G401 (cell line): ENCODE results near the gene EGFL8. TPM values are rescaled to one million over a fixed set of nuclear protein-coding genes. Genes with fewer than 3 reads are reported as not detected.

Experiments
- DNase-seq: peaks from one replicate; pipeline ENCODE4 v3.0.0-alpha.2; 2015; ENCODE audit warnings: low spot score
- in situ Hi-C: cut with HindIII; loops from 2 replicates; pipeline ENCODE4 v1.10.0; 2016; ENCODE audit warnings: low sequenced_read_pairs, mixed read lengths
- total RNA-seq: library from RNA; depleted of rRNA; stranded (reverse); fragments of >200 nt; shearing (Covaris generic); gene quantifications from 2 replicates; pipeline ENCODE4 v1.2.3, GENCODE V29; 2014; rRNA removed

The EGFL8 gene
- total RNA-seq = 12.9 and 16.5 TPM in 2 replicates

GRCh38 chr6:32164295-32164694 lies at the start of gene EGFL8:
TSS of gene EGFL8 (plus strand) at chr6:32164595. CDS start at chr6:32166166, 1,571 bp downstream.
- in situ Hi-C loops = no loop called here
- DNase-seq = no peak

DNA sequence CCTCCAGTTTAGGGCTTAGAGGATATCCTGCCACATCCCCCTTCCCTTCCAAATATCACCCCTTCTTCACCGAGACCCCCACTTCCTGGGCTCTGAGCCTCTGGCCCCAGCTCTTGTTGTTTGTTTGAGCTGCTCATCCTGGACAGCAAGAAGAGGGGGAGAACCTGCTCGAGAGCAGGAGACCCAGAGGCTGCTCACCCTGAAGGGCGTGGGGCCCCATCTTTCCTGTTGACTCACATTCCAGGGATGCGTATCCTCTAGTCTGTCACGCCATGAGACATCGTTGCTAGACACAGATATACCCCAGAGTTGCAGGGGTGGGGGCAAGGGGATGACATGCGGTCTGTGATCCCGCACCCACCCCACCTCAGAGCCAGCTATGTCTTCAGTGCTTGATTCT lies 49.6 kb upstream of the EGFL8 start:
- in situ Hi-C loops = no loop called here

GRCh38 chr6:32115623-32116022 lies 48.8 kb upstream of the EGFL8 start:
- in situ Hi-C loops = no loop called here
- no peak for DNase-seq

More for the DNA sequence above, 49.6 kb upstream of the EGFL8 start:
- DNase-seq = no peak

GRCh38 chr6:32116674-32117073 lies 47.7 kb upstream of the EGFL8 start:
- in situ Hi-C loops = no loop called here
- peak; percentile 45 for DNase-seq

DNA sequence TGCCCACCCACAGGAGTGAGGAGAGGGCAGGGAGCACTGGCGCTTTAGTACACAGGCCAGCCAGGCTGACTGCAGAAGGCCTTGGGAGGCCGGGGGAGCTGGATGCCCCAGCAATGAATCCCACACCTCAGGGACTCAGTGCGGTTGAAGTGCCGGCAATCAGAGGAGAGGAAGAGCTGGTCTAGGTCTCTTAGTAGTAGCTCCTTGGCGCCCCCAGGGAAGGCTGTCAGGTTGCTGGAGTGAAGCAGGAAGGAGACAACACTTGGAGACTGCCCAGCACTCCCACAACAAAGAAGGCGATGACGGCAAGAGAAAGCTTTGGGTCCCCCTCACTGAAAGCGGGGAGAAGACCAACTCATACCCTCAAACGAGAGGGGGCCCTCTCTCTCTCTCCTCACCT lies 46.9 kb upstream of the EGFL8 start:
- no peak for DNase-seq
- in situ Hi-C loops = no loop called here

DNA sequence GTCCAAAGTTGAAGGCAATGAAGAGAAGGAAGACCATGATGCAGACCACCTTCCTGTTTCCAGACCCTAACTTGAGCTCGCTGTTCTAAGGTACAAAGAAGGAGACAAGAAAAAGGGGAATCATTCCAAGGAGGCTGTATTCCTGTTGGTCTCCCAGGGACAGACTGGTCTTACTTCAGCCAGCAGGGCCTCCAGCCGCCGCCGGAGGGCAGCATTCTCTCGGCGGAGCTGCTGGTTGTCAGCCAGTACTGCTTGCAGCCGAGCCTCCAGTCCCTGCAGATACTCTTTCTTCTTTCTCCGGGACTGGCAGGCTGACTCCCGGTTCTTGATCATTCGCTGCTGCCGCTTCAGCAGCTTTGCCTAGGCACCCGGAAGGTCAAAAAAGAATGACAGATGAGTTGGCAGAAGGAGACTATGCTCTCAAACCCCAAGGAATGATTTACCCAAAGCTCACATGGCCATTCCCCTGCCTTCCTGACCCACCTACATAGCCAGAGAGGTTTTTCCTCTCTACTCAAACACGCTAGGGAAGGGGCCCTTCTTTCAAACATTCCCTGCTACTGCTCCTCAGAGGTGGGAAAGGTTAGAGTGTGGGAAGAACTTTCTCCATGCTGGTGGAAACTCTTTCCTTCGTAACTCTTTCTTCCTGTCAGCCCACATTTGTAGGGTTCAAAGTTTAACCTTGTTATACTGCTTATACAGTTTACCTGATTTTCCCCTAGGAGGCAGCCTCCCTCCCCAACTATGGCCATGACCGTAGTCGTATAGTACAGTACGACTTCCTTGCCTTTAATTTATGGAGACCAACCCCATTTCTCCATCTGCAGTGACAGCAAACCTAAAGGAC lies 45.4 kb upstream of the EGFL8 start:
- peak; percentile 90 for DNase-seq
- in situ Hi-C loops = no loop called here

DNA sequence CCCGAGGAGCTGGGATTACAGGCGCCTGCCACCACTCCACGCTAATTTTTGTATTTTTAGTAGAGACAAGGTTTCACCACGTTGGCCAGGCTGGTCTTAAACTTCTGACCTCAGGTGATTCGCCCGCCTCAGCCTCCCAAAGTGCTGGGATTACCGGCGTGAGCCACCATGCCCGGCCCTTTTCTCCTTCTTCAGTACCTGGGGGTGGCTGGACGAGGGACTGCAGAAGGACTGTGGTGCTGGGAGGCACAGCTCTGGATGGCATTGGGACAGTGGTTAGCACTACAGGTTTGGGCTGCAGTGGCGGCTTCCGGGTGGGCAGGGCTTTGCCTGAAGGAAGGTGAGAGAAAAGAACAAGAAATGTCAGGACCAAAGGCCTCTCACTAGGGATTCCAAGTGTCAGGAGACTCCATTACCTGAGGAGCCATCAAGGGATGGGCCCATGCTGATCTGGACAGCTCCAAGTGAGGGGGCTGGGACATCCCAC lies 43.8 kb upstream of the EGFL8 start:
- in situ Hi-C loops = no loop called here

GRCh38 chr6:32123681-32124080 lies 40.7 kb upstream of the EGFL8 start:
- in situ Hi-C loops = no loop called here
- peak; percentile 71 for DNase-seq

More for the DNA sequence above, 43.8 kb upstream of the EGFL8 start:
- no peak for DNase-seq

DNA sequence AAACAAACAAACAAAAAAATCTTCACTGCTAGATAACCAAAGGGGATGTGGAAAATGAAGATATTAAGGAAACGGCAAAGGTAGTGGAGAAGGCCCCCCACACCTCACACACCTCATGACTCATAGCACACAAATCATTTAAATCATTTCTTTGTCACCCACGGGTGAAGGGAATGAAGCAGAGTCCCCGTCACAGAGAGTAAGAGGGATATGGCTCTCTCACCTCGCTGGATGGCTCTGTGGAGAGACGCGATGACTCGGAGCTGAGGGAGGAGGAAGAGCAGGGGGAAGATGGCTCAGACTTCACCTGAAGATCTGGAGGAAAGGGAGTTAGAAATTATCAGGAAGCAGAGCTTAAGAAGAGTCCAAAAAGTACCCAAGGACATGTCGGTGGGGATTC lies 37.5 kb upstream of the EGFL8 start:
- no peak for DNase-seq
- in situ Hi-C loops = loop anchor here (5.0 kb wide), 1 partner anchor 55 kb away; the partner anchor contains the start of gene AGER

DNA sequence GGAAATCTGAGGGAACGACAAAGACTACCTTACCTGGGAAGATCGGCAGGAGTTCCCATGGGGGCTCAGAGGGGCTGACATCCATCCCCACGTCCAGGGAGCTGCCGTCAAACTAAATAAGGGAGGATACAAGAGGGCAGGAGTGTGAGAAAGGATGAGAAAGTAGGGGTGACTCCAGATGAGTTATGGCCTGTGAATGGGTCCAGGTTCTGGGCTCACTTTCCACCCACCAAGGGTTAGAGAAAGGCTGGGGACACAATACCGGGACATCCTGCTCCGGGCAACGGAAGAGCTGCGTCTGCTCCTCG lies 37.0 kb upstream of the EGFL8 start:
- no peak for DNase-seq
- in situ Hi-C loops = loop anchor here (5.0 kb wide), 1 partner anchor 55 kb away; the partner anchor contains the start of gene AGER

GRCh38 chr6:32127717-32128592 lies 36.4 kb upstream of the EGFL8 start, which contains the start of gene ATF6B:
TSS of gene ATF6B (minus strand) at chr6:32128246. CDS start at chr6:32128207, 39 bp downstream.
- in situ Hi-C loops = loop anchor here (5.0 kb wide), 1 partner anchor 54 kb away; the partner anchor contains the start of gene AGER
- DNase-seq = peak; percentile 100

- DNase-seq = no peak
- in situ Hi-C loops = loop anchor here (5.0 kb wide), 1 partner anchor 53 kb away; the partner anchor contains the start of gene AGER
These were observed 35.6 kb upstream of the EGFL8 start for GRCh38 chr6:32128751-32129296.

GRCh38 chr6:32129297-32130088 lies 34.9 kb upstream of the EGFL8 start:
- in situ Hi-C loops = loop anchor here (5.0 kb wide), 1 partner anchor 53 kb away; the partner anchor contains the start of gene AGER
- no peak for DNase-seq

- in situ Hi-C loops = no loop called here
- no peak for DNase-seq
These were observed 32.9 kb upstream of the EGFL8 start for GRCh38 chr6:32131439-32131948.

DNA sequence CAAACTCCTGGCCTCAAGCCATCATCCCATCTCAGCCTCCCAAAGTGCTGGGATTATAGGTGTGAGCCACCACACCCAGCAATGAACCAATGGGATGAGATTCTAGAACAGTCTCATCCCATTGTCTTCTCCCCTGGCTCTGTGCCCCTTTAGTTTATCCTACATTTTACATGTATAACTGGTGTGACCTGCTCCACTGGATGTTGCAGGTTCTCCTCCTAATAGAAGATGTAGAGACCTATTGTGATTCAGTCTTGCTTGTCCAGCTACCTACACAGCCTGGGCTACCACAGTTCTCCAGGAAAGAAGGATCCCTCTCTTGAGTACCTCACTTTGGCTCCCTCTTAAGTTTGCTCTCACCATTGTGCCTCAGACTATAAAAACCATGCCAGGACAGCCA lies 32.3 kb upstream of the EGFL8 start:
- in situ Hi-C loops = no loop called here
- no peak for DNase-seq

- in situ Hi-C loops = no loop called here
- DNase-seq = no peak
These were observed 30.6 kb upstream of the EGFL8 start for GRCh38 chr6:32133786-32134185.

- no peak for DNase-seq
- in situ Hi-C loops = no loop called here
These were observed 26.9 kb upstream of the EGFL8 start for GRCh38 chr6:32137454-32137853.

GRCh38 chr6:32139590-32139989 lies 24.8 kb upstream of the EGFL8 start:
- in situ Hi-C loops = no loop called here

More at GRCh38 chr6:32139590-32139989, 24.8 kb upstream of the EGFL8 start:
- DNase-seq = no peak
